Measurements from ENCODE around the gene TEX51.

The TEX51 gene

DNA sequence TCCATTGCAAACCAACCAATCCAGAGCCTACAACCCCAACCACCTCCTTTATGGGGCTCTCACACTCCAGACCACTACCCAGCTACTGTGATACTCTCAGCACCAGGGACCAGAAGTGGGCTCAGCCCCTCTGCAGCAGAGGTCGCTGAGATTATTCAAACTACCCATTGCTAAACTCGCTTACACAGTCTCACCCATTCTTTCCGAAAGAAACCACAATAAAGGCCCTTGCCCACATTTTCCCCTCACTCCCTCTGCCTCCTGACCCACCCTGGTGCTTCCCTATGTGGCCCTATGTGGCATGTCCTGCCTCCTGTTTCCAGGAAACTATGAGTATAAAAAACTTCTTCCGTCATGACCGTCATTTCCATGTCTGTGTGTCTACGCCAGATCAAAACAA, 10.7 kb downstream of the TEX51 start:
- no peaks in the 10 kb centered on the region for H4K20me1 ChIP-seq (ENCODE audit: insufficient read depth, low read length)
- H3K4me3 ChIP-seq (ENCODE audit: low read depth, low read length, poor library complexity, severe bottlenecking), result no peak overlapping the region
- H3K27me3 ChIP-seq (ENCODE audit: insufficient read depth, low read length), result 0 out of 2 replicates have a peak, but pooled peaks cover 3% of the 10 kb centered on the region
- H3K9me2 ChIP-seq (ENCODE audit: low read depth, low read length), result no peaks in the 10 kb centered on the region
- no peaks in the 10 kb centered on the region for H3K36me3 ChIP-seq (ENCODE audit: insufficient read depth, low read length)
- H3F3A ChIP-seq (ENCODE audit: insufficient read depth, low read length), result no peaks in the 10 kb centered on the region
- no peak overlapping the region for H3K9ac ChIP-seq (ENCODE audit: low read length)
- no peak overlapping the region for H3K4me2 ChIP-seq (ENCODE audit: low read length)
- no peaks in the 10 kb centered on the region for H3K4me1 ChIP-seq (ENCODE audit: insufficient read depth, low read length, severe bottlenecking)
- TF ChIP-seq EZH2 (IDR thresholded peaks at IDR 0.05; ENCODE audit: borderline replicate concordance, low read length), result no peak
- TF ChIP-seq, protein P1, sequence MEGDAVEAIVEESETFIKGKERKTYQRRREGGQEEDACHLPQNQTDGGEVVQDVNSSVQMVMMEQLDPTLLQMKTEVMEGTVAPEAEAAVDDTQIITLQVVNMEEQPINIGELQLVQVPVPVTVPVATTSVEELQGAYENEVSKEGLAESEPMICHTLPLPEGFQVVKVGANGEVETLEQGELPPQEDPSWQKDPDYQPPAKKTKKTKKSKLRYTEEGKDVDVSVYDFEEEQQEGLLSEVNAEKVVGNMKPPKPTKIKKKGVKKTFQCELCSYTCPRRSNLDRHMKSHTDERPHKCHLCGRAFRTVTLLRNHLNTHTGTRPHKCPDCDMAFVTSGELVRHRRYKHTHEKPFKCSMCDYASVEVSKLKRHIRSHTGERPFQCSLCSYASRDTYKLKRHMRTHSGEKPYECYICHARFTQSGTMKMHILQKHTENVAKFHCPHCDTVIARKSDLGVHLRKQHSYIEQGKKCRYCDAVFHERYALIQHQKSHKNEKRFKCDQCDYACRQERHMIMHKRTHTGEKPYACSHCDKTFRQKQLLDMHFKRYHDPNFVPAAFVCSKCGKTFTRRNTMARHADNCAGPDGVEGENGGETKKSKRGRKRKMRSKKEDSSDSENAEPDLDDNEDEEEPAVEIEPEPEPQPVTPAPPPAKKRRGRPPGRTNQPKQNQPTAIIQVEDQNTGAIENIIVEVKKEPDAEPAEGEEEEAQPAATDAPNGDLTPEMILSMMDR (IDR thresholded peaks at IDR 0.05; ENCODE audit: low read length), result no peak
- H3K79me2 ChIP-seq (ENCODE audit: insufficient read depth, low read length), result no peaks in the 10 kb centered on the region
- H2AFZ ChIP-seq (ENCODE audit: low read length), result no peak overlapping the region
- no peaks in the 10 kb centered on the region for H3K9me3 ChIP-seq (ENCODE audit: low read length)
- H3K27ac ChIP-seq (ENCODE audit: low read depth, low read length, poor library complexity, severe bottlenecking), result no peak overlapping the region

DNA sequence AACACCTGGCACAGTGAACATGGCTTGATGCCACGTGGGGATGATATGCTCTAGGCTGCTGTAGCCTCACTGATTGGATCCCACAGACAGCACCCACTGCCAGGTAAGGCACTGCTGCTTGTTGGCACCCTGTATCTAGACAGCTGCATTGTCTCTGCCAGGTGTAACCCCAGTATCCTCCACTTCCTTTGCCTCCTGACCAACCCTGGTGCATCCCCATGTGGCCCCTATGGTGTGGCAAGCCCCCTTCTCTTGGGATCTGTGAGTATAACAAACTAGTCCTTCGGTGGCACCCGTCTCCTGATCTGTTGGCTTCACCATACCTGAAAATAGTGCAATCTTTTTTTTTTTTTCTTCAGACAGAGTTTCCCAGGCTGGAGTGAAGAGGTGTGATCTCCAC, 11.1 kb downstream of the TEX51 start:
- Histone ChIP-seq H2AFZ (ENCODE audit: low read length) (no peak overlapping the region), H4K20me1 (ENCODE audit: insufficient read depth, low read length) (no peaks in the 10 kb centered on the region), H3K9me2 (ENCODE audit: low read depth, low read length) (no peaks in the 10 kb centered on the region), H3K79me2 (ENCODE audit: insufficient read depth, low read length) (no peaks in the 10 kb centered on the region), H3K4me3 (ENCODE audit: low read depth, low read length, poor library complexity, severe bottlenecking) (no peak overlapping the region), H3K27ac (ENCODE audit: low read depth, low read length, poor library complexity, severe bottlenecking) (no peak overlapping the region), H3K27me3 (ENCODE audit: insufficient read depth, low read length) (0 out of 2 replicates have a peak, but pooled peaks cover 3% of the 10 kb centered on the region), H3K4me1 (ENCODE audit: insufficient read depth, low read length, severe bottlenecking) (no peaks in the 10 kb centered on the region), H3K36me3 (ENCODE audit: insufficient read depth, low read length) (no peaks in the 10 kb centered on the region), H3K9me3 (ENCODE audit: low read length) (no peaks in the 10 kb centered on the region), H3K9ac (ENCODE audit: low read length) (no peak overlapping the region), H3K4me2 (ENCODE audit: low read length) (no peak overlapping the region), H3F3A (ENCODE audit: insufficient read depth, low read length) (no peaks in the 10 kb centered on the region)
- TF ChIP-seq EZH2 (IDR thresholded peaks at IDR 0.05; ENCODE audit: borderline replicate concordance, low read length), result no peak
- TF ChIP-seq, protein P1 (IDR thresholded peaks at IDR 0.05; ENCODE audit: low read length), result no peak

DNA sequence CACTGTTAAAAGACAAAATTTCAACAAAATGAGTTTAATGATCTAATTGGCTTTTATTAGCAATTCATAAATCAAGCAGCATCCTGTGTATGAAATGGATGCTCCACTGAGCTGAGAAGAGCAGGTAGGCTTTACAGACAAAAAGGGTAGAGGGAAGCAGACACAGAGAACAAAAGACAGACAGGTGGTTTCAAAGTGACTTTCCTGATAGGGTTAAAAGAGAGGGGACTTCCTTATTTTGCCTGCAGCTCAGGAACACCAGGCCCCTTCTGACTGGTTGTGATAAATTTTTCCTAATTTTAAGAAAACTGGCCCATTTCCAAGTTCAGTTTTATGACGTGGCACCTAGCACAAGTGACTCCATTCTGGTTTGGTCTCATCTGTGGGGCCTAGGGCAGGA, 11.9 kb downstream of the TEX51 start:
- no peaks in the 10 kb centered on the region for H3K27me3 ChIP-seq (ENCODE audit: insufficient read depth, low read length)
- no peak overlapping the region for H3K27ac ChIP-seq (ENCODE audit: low read depth, low read length, poor library complexity, severe bottlenecking)
- H3K4me3 ChIP-seq (ENCODE audit: low read depth, low read length, poor library complexity, severe bottlenecking), result no peak overlapping the region
- H3K79me2 ChIP-seq (ENCODE audit: insufficient read depth, low read length), result no peaks in the 10 kb centered on the region
- H2AFZ ChIP-seq (ENCODE audit: low read length), result no peak overlapping the region
- H3K9me2 ChIP-seq (ENCODE audit: low read depth, low read length), result no peaks in the 10 kb centered on the region
- H3K4me2 ChIP-seq (ENCODE audit: low read length), result no peak overlapping the region
- no peak for TF ChIP-seq EZH2 (IDR thresholded peaks at IDR 0.05; ENCODE audit: borderline replicate concordance, low read length)
- TF ChIP-seq, protein P1 (IDR thresholded peaks at IDR 0.05; ENCODE audit: low read length), result no peak
- no peak overlapping the region for H3K9ac ChIP-seq (ENCODE audit: low read length)
- no peaks in the 10 kb centered on the region for H3F3A ChIP-seq (ENCODE audit: insufficient read depth, low read length)
- H3K4me1 ChIP-seq (ENCODE audit: insufficient read depth, low read length, severe bottlenecking), result no peaks in the 10 kb centered on the region
- H3K36me3 ChIP-seq (ENCODE audit: insufficient read depth, low read length), result no peaks in the 10 kb centered on the region
- no peaks in the 10 kb centered on the region for H3K9me3 ChIP-seq (ENCODE audit: low read length)
- H4K20me1 ChIP-seq (ENCODE audit: insufficient read depth, low read length), result no peaks in the 10 kb centered on the region
